Immature natural killer cell (primary cell): Measurements from ENCODE around the gene NFATC2. TPM values are rescaled to one million over a fixed set of nuclear protein-coding genes. Genes with fewer than 3 reads are reported as not detected.
A peak's percentile ranks its signal among the peaks of the same experiment; 100 is the strongest.

ENCODE experiments used
- DNase-seq, 3 donors: peaks; one replicate each; pipeline ENCODE4 v3.0.0; 2022; ENCODE audit warnings: mixed read lengths in 1 of 3
- H3K27ac Mint-ChIP-seq, 6 donors: one replicate each; pipeline ENCODE4 v1.8.0; 2020; ENCODE audit warnings: mixed read lengths in 6 of 6, mild to moderate bottlenecking in 5 of 6, inconsistent platforms in 4 of 6, moderate library complexity in 3 of 6
- H3K27me3 Mint-ChIP-seq, 3 donors: one replicate each; pipeline ENCODE4 v1.8.0; 2020 to 2021; ENCODE audit warnings: low read depth in 3 of 3, mild to moderate bottlenecking in 3 of 3, mixed read lengths in 3 of 3, moderate library complexity in 3 of 3, inconsistent platforms in 1 of 3
- H3K36me3 Mint-ChIP-seq, 3 donors: one replicate each; pipeline ENCODE4 v1.8.0; 2020; ENCODE audit warnings: mixed read lengths in 3 of 3, inconsistent platforms in 2 of 3, mild to moderate bottlenecking in 2 of 3
- H3K4me1 Mint-ChIP-seq, 2 donors: one replicate each; pipeline ENCODE4 v1.8.0; 2020; ENCODE audit warnings: inconsistent platforms in 2 of 2, mild to moderate bottlenecking in 2 of 2, mixed read lengths in 2 of 2, moderate library complexity in 1 of 2
- H3K4me3 Mint-ChIP-seq, 5 donors: one replicate each; pipeline ENCODE4 v1.8.0; 2020; ENCODE audit warnings: mild to moderate bottlenecking in 5 of 5, mixed read lengths in 5 of 5, inconsistent platforms in 3 of 5, moderate library complexity in 3 of 5
- H3K9me3 Mint-ChIP-seq, 6 donors: one replicate each; pipeline ENCODE4 v1.8.0; 2020; ENCODE audit warnings: mild to moderate bottlenecking in 6 of 6, mixed read lengths in 6 of 6, inconsistent platforms in 4 of 6, moderate library complexity in 3 of 6
- polyA plus RNA-seq, 3 donors: library from polyadenylated mRNA; unstranded; fragments of 300-500 nt; fragmentation: Illumina TruSeq; gene quantifications; one replicate each; pipeline ENCODE4 v1.2.3, GENCODE V29; 2021

Gene NFATC2
- polyA plus RNA-seq: 100 to 1,000 TPM in 1 of 3 donors, 10 to 100 TPM in 2; 14.5 to 101 (median 21.3) TPM

- peaks cover 14 to 28% (median 16%) of the 10 kb centered on the region in 3 donors for H3K27me3 Mint-ChIP-seq
- DNase-seq: peak; percentile 64 to 69 (median 64)
- peaks cover 42 to 46% of the 10 kb centered on the region in 2 donors for H3K4me1 Mint-ChIP-seq
- no peaks in the 10 kb centered on the region for H3K9me3 Mint-ChIP-seq
- peak within 1 kb of the TSS; percentile 96 to 100 (median 99) for H3K4me3 Mint-ChIP-seq
- H3K36me3 Mint-ChIP-seq: peaks cover 4 to 16% (median 7%) of the 10 kb centered on the region in 3 donors
- H3K27ac Mint-ChIP-seq: peak within 1 kb of the TSS; percentile 99 to 100 (median 100)
Measured at GRCh38 chr20:51542571-51543421, at the start of gene NFATC2. NFATC2 (minus strand) TSS chr20:51542719; CDS start chr20:51542499, 220 bp downstream.

DNA sequence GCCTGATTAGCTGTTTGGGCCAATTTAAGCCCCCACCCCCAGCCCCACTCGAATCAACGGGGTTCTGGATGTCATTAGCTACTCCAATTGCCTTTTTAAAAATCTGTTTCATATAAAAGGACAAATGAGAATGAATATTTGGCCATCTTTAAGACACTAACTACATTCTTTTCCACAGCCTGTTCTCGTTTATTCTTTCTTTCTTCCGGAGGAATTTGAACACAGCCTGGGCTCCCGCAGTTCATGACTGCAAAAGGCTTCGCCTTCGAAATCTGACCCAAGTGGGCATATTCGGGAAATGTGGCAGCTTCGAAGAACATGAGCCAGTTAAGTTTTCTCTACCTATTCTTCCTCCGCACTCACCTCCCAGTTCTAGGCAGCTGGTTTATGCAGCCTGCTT is 49.4 kb upstream of the NFATC2 start:
- H3K36me3 Mint-ChIP-seq: no peaks in the 10 kb centered on the region
- H3K27me3 Mint-ChIP-seq: peaks cover 0 to 2% (median 1%) of the 10 kb centered on the region in 3 donors
- DNase-seq: no peak
- no peaks in the 10 kb centered on the region for H3K9me3 Mint-ChIP-seq
- H3K4me1 Mint-ChIP-seq: peaks cover 28 to 33% of the 10 kb centered on the region in 2 donors
- H3K27ac Mint-ChIP-seq: peak overlapping the region in 1 of 6 donors; percentile 17
- no peak overlapping the region for H3K4me3 Mint-ChIP-seq

DNA sequence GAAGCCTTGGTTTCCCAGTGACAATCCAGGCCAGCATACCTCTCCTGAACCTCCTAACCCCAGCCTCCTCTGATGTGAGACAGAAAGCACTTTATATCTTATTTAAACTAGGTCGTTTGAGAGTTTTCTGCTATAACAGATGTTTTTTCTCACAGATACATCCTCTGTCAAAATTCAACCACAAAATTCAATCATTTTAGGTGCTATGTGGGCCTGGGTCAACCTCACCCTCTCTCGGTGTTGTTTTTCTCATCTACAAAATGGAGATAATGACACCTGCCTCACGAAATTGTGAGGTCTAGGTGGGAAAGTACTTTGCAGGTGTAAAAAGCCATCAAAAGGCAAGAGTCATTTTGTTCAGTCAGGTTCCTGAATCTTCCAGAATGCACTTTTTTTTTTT is 46.2 kb upstream of the NFATC2 start:
- DNase-seq: peak; percentile 16 to 33 (median 22)
- peaks cover 0 to 3% (median 1%) of the 10 kb centered on the region in 3 donors for H3K27me3 Mint-ChIP-seq
- H3K9me3 Mint-ChIP-seq: no peaks in the 10 kb centered on the region
- peak overlapping the region in 4 of 5 donors; percentile 6 to 71 (median 38) for H3K4me3 Mint-ChIP-seq
- peaks cover 21 to 26% of the 10 kb centered on the region in 2 donors for H3K4me1 Mint-ChIP-seq
- peak overlapping the region; percentile 38 to 86 (median 66) for H3K27ac Mint-ChIP-seq
- no peaks in the 10 kb centered on the region for H3K36me3 Mint-ChIP-seq

DNA sequence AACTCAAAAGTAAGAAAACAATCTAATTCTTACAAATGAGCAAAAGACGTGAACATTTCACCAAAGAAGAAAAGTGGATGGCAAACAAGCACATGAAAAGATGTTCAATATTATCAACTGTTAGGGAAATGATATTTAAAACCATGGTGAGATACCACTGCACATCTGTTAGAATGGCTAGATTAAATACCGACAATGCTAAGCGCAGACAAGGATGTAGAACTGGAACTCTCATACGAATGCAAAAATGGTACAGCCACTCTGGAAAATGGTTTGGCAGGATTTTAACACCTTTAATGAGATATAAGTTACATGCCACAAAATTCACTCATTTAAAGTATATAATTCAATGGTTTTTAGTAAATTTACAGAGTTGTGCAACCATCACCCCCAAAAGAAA is 44.6 kb upstream of the NFATC2 start:
- H3K4me3 Mint-ChIP-seq: no peak overlapping the region
- H3K36me3 Mint-ChIP-seq: no peaks in the 10 kb centered on the region
- H3K9me3 Mint-ChIP-seq: no peaks in the 10 kb centered on the region
- no peak for DNase-seq
- no peak overlapping the region for H3K27ac Mint-ChIP-seq
- peaks cover 21 to 26% of the 10 kb centered on the region in 2 donors for H3K4me1 Mint-ChIP-seq
- peaks cover 0 to 1% (median 0%) of the 10 kb centered on the region in 3 donors for H3K27me3 Mint-ChIP-seq

DNA sequence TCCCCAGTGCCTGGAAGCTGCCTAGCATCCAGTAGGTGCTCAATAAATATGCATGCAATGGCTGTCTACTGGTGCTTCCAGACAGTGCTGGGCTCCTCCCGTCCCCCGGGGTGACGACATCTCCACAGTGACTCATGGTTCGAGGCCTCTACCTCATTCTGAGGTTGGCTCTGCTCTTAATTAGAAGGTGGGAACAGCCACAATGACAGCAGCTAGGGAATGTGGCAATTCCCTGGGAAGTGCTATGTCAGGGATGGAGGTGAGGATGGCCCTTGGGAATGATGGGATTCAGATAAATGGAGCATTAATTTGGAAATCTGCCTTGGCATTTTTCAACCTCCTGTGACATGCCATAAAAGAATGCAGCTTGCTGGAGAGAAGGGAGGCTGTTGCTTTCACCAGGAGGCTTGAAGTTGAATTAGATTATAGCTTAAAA is 43.5 kb upstream of the NFATC2 start:
- Mint-ChIP-seq H3K9me3 (peaks cover 0 to 2% (median 0%) of the 10 kb centered on the region in 6 donors), H3K4me3 (no peak overlapping the region), H3K36me3 (no peaks in the 10 kb centered on the region), H3K27me3 (peaks cover 2 to 5% (median 3%) of the 10 kb centered on the region in 3 donors), H3K27ac (no peak overlapping the region), H3K4me1 (peaks cover 21 to 26% of the 10 kb centered on the region in 2 donors)
- no peak for DNase-seq

GRCh38 chr20:51585148-51585547 is 42.6 kb upstream of the NFATC2 start:
- H3K4me1 Mint-ChIP-seq: peaks cover 21 to 26% of the 10 kb centered on the region in 2 donors
- peaks cover 2 to 8% (median 3%) of the 10 kb centered on the region in 3 donors for H3K27me3 Mint-ChIP-seq
- H3K4me3 Mint-ChIP-seq: peak overlapping the region in 1 of 5 donors; percentile 10
- no peaks in the 10 kb centered on the region for H3K36me3 Mint-ChIP-seq
- peaks cover 0 to 2% (median 0%) of the 10 kb centered on the region in 6 donors for H3K9me3 Mint-ChIP-seq
- no peak for DNase-seq
- H3K27ac Mint-ChIP-seq: no peak overlapping the region

- peak overlapping the region in 1 of 5 donors; percentile 10 for H3K4me3 Mint-ChIP-seq
- H3K27ac Mint-ChIP-seq: no peak overlapping the region
- no peaks in the 10 kb centered on the region for H3K36me3 Mint-ChIP-seq
- DNase-seq: no peak
- peaks cover 2 to 8% (median 3%) of the 10 kb centered on the region in 3 donors for H3K27me3 Mint-ChIP-seq
- H3K4me1 Mint-ChIP-seq: peaks cover 21 to 26% of the 10 kb centered on the region in 2 donors
- H3K9me3 Mint-ChIP-seq: peaks cover 0 to 2% (median 0%) of the 10 kb centered on the region in 6 donors
Measured at GRCh38 chr20:51584737-51585136, 42.2 kb upstream of the NFATC2 start.

GRCh38 chr20:51584116-51584515 is 41.6 kb upstream of the NFATC2 start:
- Mint-ChIP-seq H3K4me1 (peaks cover 20 to 26% of the 10 kb centered on the region in 2 donors), H3K36me3 (no peaks in the 10 kb centered on the region), H3K27me3 (peaks cover 3 to 8% (median 4%) of the 10 kb centered on the region in 3 donors), H3K4me3 (no peak overlapping the region), H3K9me3 (peaks cover 0 to 2% (median 0%) of the 10 kb centered on the region in 6 donors), H3K27ac (no peak overlapping the region)
- DNase-seq: no peak

GRCh38 chr20:51583499-51583898 is 41.0 kb upstream of the NFATC2 start:
- no peak for DNase-seq
- Mint-ChIP-seq H3K4me1 (peaks cover 15 to 20% of the 10 kb centered on the region in 2 donors), H3K27me3 (peaks cover 3 to 8% (median 4%) of the 10 kb centered on the region in 3 donors), H3K4me3 (no peak overlapping the region), H3K36me3 (no peaks in the 10 kb centered on the region), H3K27ac (no peak overlapping the region), H3K9me3 (peaks cover 0 to 2% (median 0%) of the 10 kb centered on the region in 6 donors)

DNA sequence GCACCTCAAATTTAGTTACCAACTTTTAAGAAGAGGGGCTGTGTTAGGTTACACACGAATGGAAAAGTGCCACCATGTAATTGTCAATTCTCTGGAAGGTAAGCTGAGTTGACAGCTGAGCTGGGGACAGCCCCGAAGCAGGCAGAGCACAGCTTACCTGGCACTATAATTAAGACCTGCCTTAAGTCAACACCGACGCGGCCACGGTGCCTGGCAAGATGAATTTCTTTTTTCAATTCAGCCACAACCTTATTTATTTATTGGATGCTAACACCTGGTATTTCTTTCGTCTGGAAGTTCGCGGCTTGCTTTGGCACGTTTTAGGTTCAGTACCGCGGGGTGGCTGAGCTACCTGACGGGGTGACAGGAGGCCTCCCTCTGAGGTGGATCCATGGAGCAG is 40.6 kb upstream of the NFATC2 start:
- no peak for DNase-seq
- peaks cover 11 to 15% of the 10 kb centered on the region in 2 donors for H3K4me1 Mint-ChIP-seq
- H3K27me3 Mint-ChIP-seq: peaks cover 3 to 8% (median 4%) of the 10 kb centered on the region in 3 donors
- peaks cover 0 to 2% (median 0%) of the 10 kb centered on the region in 6 donors for H3K9me3 Mint-ChIP-seq
- no peak overlapping the region for H3K4me3 Mint-ChIP-seq
- H3K36me3 Mint-ChIP-seq: no peaks in the 10 kb centered on the region
- H3K27ac Mint-ChIP-seq: no peak overlapping the region

DNA sequence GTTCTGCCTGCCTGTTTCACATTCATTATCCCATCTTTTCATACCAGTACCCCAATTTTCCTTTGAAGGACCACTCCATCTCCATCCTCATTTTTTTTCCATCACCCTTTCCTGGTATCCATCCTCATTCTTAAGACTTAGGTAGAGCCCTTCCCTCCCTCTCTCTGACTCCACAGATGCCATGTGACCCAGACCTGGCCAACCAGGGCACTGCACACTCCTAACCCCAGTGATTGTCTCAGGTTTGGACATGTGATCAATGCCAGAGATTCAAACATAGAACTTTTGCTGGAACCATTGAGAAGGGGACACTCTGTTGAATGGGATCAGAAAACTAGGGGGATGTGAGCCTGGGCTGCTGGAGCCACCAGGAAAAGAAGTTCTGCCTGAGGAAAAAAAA is 39.1 kb upstream of the NFATC2 start:
- Mint-ChIP-seq H3K4me3 (no peak overlapping the region), H3K27me3 (peaks cover 3 to 8% (median 4%) of the 10 kb centered on the region in 3 donors), H3K36me3 (no peaks in the 10 kb centered on the region), H3K4me1 (peaks cover 6 to 7% of the 10 kb centered on the region in 2 donors), H3K9me3 (peaks cover 0 to 2% (median 0%) of the 10 kb centered on the region in 6 donors), H3K27ac (no peak overlapping the region)
- no peak for DNase-seq

DNA sequence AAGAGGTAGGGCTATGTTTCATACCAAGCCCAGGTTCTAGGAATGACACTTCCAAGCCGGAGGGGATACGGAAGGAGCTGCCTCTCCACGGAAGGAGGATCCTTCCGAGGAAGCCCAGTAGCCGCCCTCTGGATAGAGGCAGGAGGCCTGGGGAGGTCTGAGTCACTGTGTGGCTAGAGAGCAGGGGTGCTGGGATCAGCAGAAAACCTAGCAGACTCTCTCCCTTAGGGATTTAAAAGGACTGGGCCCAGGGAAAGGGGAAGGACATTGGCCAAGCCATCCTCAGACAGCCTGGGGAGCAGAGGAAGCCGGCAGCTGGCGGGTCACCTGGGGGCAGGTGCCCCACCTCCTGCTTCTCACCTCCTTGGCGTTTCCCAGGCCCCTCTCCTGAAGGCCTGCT is 36.6 kb upstream of the NFATC2 start:
- Mint-ChIP-seq H3K9me3 (peaks cover 0 to 2% (median 0%) of the 10 kb centered on the region in 6 donors), H3K36me3 (no peaks in the 10 kb centered on the region), H3K27ac (no peak overlapping the region), H3K4me1 (no peaks in the 10 kb centered on the region), H3K27me3 (peaks cover 1 to 10% (median 6%) of the 10 kb centered on the region in 3 donors), H3K4me3 (no peak overlapping the region)
- no peak for DNase-seq

DNA sequence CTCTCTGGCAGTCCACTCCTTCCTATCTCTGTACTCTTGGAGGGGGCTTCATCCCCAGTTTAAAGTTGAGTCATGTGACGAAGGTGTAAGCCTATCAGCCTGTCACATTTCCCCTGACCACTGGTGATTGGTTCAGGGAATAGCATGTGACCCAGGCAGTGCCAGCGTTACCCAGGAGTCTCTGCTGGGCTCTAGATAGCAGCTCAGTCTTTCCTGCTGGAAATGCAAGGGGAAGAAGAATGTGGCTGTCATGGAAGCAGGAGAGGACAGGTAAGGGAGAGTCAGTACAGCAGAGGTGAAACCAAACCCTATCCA is 35.6 kb upstream of the NFATC2 start:
- DNase-seq: no peak
- H3K4me3 Mint-ChIP-seq: no peak overlapping the region
- no peak overlapping the region for H3K27ac Mint-ChIP-seq
- no peaks in the 10 kb centered on the region for H3K36me3 Mint-ChIP-seq
- H3K27me3 Mint-ChIP-seq: peaks cover 1 to 10% (median 6%) of the 10 kb centered on the region in 3 donors
- H3K4me1 Mint-ChIP-seq: no peaks in the 10 kb centered on the region
- peaks cover 0 to 2% (median 0%) of the 10 kb centered on the region in 6 donors for H3K9me3 Mint-ChIP-seq

GRCh38 chr20:51577432-51578144 is 35.1 kb upstream of the NFATC2 start:
- Mint-ChIP-seq H3K36me3 (no peaks in the 10 kb centered on the region), H3K4me1 (no peaks in the 10 kb centered on the region), H3K4me3 (no peak overlapping the region), H3K9me3 (peaks cover 0 to 2% (median 0%) of the 10 kb centered on the region in 6 donors), H3K27me3 (peaks cover 1 to 10% (median 6%) of the 10 kb centered on the region in 3 donors), H3K27ac (no peak overlapping the region)
- no peak for DNase-seq
